Lung (tissue), 12 donors: ENCODE measurements around the gene ANKRD52. TPM values are rescaled to one million over a fixed set of nuclear protein-coding genes. Genes with fewer than 3 reads are reported as not detected.

Experiments
- ATAC-seq: fragments of 200-7000 bp; cut with Tn5 transposase; one replicate; pipeline ENCODE4 v1.9.1; 2020; ENCODE audit warnings: moderate number of reproducible peaks; ENCODE audit not compliant: insufficient read depth, low FRiP score
- DNase-seq, 3 donors: peaks; one replicate each; pipeline ENCODE4 v3.0.0-alpha.2; 2013 to 2017
- H3K27ac ChIP-seq, 2 donors: one replicate each; pipeline ENCODE4 v1.5.1; 2013; ENCODE audit warnings: mild to moderate bottlenecking in 2 of 2, moderate library complexity in 2 of 2, control low read depth in 1 of 2, inconsistent platforms in 1 of 2, low read depth in 1 of 2, low read length in 1 of 2
- H3K27me3 ChIP-seq, 3 donors: one replicate each; pipeline ENCODE4 v1.5.1; 2013; ENCODE audit warnings: low read length in 2 of 3; ENCODE audit not compliant: control insufficient read depth in 3 of 3, insufficient read depth in 3 of 3
- H3K36me3 ChIP-seq, 4 donors: one replicate each; pipeline ENCODE4 v1.5.1; 2013; ENCODE audit warnings: low read length in 4 of 4, mild to moderate bottlenecking in 1 of 4, moderate library complexity in 1 of 4; ENCODE audit not compliant: control insufficient read depth in 4 of 4, insufficient read depth in 4 of 4
- H3K4me1 ChIP-seq, 5 donors: one replicate each; pipeline ENCODE4 v1.5.1; 2013; ENCODE audit warnings: low read length in 5 of 5, mild to moderate bottlenecking in 2 of 5, moderate library complexity in 1 of 5; ENCODE audit not compliant: control insufficient read depth in 5 of 5, insufficient read depth in 5 of 5
- H3K4me3 ChIP-seq: one replicate; pipeline ENCODE4 v1.5.1; 2013; ENCODE audit warnings: mild to moderate bottlenecking, control low read depth, moderate library complexity
- H3K9ac ChIP-seq, 2 donors: one replicate each; pipeline ENCODE4 v1.5.1; 2013; ENCODE audit warnings: low read length in 2 of 2, control low read depth in 1 of 2; ENCODE audit not compliant: insufficient read depth in 1 of 2
- H3K9me3 ChIP-seq, 4 donors: one replicate each; pipeline ENCODE4 v1.5.1; 2013; ENCODE audit warnings: low read length in 3 of 4, mild to moderate bottlenecking in 1 of 4, moderate library complexity in 1 of 4; ENCODE audit not compliant: control insufficient read depth in 4 of 4, insufficient read depth in 3 of 4
- CTCF ChIP-seq: IDR thresholded peaks from 2 replicates; pipeline ENCODE4 v1.5.1; 2012; ENCODE audit warnings: mild to moderate bottlenecking; ENCODE audit errors: control extremely low read depth, extremely low read depth
- WGBS, 2 donors: extraction: QIAGEN DNeasy Blood & Tissue Kit; methylation state at CpG; one replicate each; pipeline ENCODE4 v1.1.7; 2013; 5-methylcytosine and 5-hydroxymethylcytosine counted together
- polyA plus RNA-seq, 2 donors: library from polyadenylated mRNA; stranded (reverse); fragments of 200-250 nt; gene quantifications; one replicate each; pipeline ENCODE4 v1.2.1, GENCODE V29; 2013
- total RNA-seq, 2 donors: library from RNA; depleted of rRNA in 1 of 2; stranded (reverse); fragments of >200 nt in 1 of 2; gene quantifications; one replicate each; pipeline ENCODE4 v1.2.1, GENCODE V29; 2014 to 2021
- donor health status: control.
- donor health status: control.
- donor health status: Bipolar disorder and iron deficiency.
- donor health status: healthy.
- donor health status: DM: yes; HTN: yes; CAD: no.

ANKRD52 gene
- total and polyA plus RNA-seq, 4 donors: 9.2 to 38.1 (median 17.9) TPM

- H3K27me3 ChIP-seq: no peaks in the 10 kb centered on the region
- ATAC-seq: no peak
Measured at GRCh38 chr12:56236091-56236490, 22.1 kb downstream of the ANKRD52 start.

GRCh38 chr12:56234746-56235436 is 23.3 kb downstream of the ANKRD52 start:
- Histone ChIP-seq H3K36me3 (peaks cover 0 to 31% (median 4%) of the 10 kb centered on the region in 4 donors), H3K9ac (no peak overlapping the region), H3K9me3 (no peaks in the 10 kb centered on the region), H3K4me1 (peaks cover 0 to 4% (median 0%) of the 10 kb centered on the region in 5 donors), H3K4me3 (no peak overlapping the region), H3K27me3 (no peaks in the 10 kb centered on the region), H3K27ac (no peak overlapping the region)
- DNase-seq (no peak), ATAC-seq (no peak)
- WGBS, 2 donors: 74 to 85% methylated on average over 16 of the region's 16 CpGs
- no peak for TF ChIP-seq CTCF

More at GRCh38 chr12:56236091-56236490, 22.1 kb downstream of the ANKRD52 start:
- peaks cover 0 to 40% (median 10%) of the 10 kb centered on the region in 4 donors for H3K36me3 ChIP-seq
- DNase-seq: no peak
- WGBS, 2 donors: 94 to 98% methylated on average over 6 of the region's 6 CpGs
- H3K4me3 ChIP-seq: no peak overlapping the region
- TF ChIP-seq CTCF: no peak
- no peak overlapping the region for H3K27ac ChIP-seq
- H3K4me1 ChIP-seq: no peaks in the 10 kb centered on the region
- no peaks in the 10 kb centered on the region for H3K9me3 ChIP-seq
- no peak overlapping the region for H3K9ac ChIP-seq

GRCh38 chr12:56231184-56231582 is 27.0 kb downstream of the ANKRD52 start:
- Histone ChIP-seq H3K36me3 (peaks cover 0 to 5% (median 0%) of the 10 kb centered on the region in 4 donors), H3K9ac (no peak overlapping the region), H3K9me3 (no peaks in the 10 kb centered on the region), H3K4me3 (no peak overlapping the region), H3K4me1 (peaks cover 0 to 4% (median 0%) of the 10 kb centered on the region in 5 donors), H3K27ac (no peak overlapping the region), H3K27me3 (no peaks in the 10 kb centered on the region)
- TF ChIP-seq CTCF: no peak
- DNase-seq: no peak
- WGBS, 2 donors: 92% methylated on average over 11 of the region's 11 CpGs
- ATAC-seq: no peak
